ENCODE results near the gene CLCN6. TPM values are rescaled to one million over a fixed set of nuclear protein-coding genes. Genes with fewer than 3 reads are reported as not detected.
A peak's percentile ranks its signal among the peaks of the same experiment; 100 is the strongest.

CLCN6 gene
- total and polyA plus RNA-seq, 2 of the 8 experiments (the other 6 are each of a cell fraction or from before 2014, with no cell fraction given), result 15.7 to 26.0 TPM

DNA sequence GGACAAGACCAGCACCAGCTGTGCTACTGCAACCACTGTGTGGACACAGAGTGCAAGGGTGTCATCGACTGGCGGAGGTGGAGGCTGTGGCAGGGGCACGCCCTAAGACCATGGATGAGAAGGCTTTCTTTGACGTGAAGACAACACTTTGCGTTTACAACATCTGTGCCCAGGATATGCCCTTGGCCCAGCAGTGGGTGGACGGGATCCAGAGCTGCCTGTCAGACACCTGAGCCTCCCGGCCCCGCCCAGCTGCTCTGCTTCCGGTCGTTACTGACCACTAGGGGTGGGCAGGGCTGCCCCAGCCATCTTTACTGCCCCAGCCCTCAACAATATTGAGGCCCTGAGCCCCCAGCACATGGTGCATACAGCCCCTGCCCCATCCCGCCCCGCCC, 74.2 kb downstream of the CLCN6 start:
- POLR2A ChIA-PET (ENCODE audit: partially characterized antibody), result interaction anchor here (0.9 to 9.5 kb wide), 4 partner anchors 25 to 126 kb away, joined by 3 to 109 read pairs (median 4); partner anchors contain the start of gene NPPA
- no peaks in the 10 kb centered on the region for H3K79me2 ChIP-seq (ENCODE audit: control insufficient read depth in 1 of 2, insufficient read depth in 2 of 2, low read length in 2 of 2)
- no peaks in the 10 kb centered on the region for H3K23me2 ChIP-seq (ENCODE audit: low read depth, low read length)
- peaks cover 0 to 10% (median 7%) of the 10 kb centered on the region in 4 experiments; a peak in 6 of 7 replicates for H3K4me1 ChIP-seq (replicated peaks in 1 of 4; ENCODE audit: control insufficient read depth in 3 of 4, insufficient read depth in 4 of 4, low read length in 3 of 4)
- no peak overlapping the region for H3K4ac ChIP-seq (replicated peaks; ENCODE audit: insufficient read length, low read depth, low read length)
- H4K8ac ChIP-seq (ENCODE audit: extremely low read depth, insufficient read depth, low read length), result no peak overlapping the region
- no peak overlapping the region for H3K4me3 ChIP-seq (ENCODE audit: extremely low read depth in 1 of 4, insufficient read depth in 2 of 4, low read depth in 3 of 4, low read length in 4 of 4)
- CTCF ChIA-PET (ENCODE audit: partially characterized antibody), result interaction anchor here (1.0 to 6.2 kb wide), 11 partner anchors 8 to 40 kb away, joined by 3 to 46 read pairs (median 6); partner anchors contain the start of genes NPPA and NPPB
- no peak overlapping the region for H3K27ac ChIP-seq (ENCODE audit: low read depth, low read length)
- no peak for TF ChIP-seq KDM4A (IDR thresholded peaks at IDR 0.05; ENCODE audit: low read depth, low read length, severe bottlenecking)
- TF ChIP-seq SUZ12 (IDR thresholded peaks at IDR 0.05; ENCODE audit: low read length), result no peak
- peaks cover 0 to 2% of the 10 kb centered on the region in 2 experiments; a peak in 2 of 4 replicates for H3K9me3 ChIP-seq (ENCODE audit: insufficient read depth in 2 of 2, low read depth in 1 of 2, low read length in 1 of 2)
- H3K9ac ChIP-seq (replicated peaks in 1 of 4; ENCODE audit: extremely low read depth in 1 of 4, low read depth in 3 of 4, low read length in 3 of 4), result no peak overlapping the region
- no peak overlapping the region for H2BK20ac ChIP-seq (ENCODE audit: low read length)
- no peaks in the 10 kb centered on the region for H3K27me3 ChIP-seq (replicated peaks in 1 of 4; ENCODE audit: control insufficient read depth in 3 of 4, extremely low read depth in 1 of 4, insufficient read depth in 3 of 4, low read length in 3 of 4)
- no peak overlapping the region for H4K91ac ChIP-seq (replicated peaks; ENCODE audit: insufficient read length, low read length)
- peak overlapping the region; percentile 82; the same call in 1 of the 2 replicates for H2AK5ac ChIP-seq (ENCODE audit: low read depth, low read length)
- H2BK5ac ChIP-seq (ENCODE audit: low read depth, low read length), result 0 out of 2 replicates have a peak overlapping the region, but pooled peaks have one; percentile 16
- no peak overlapping the region for H4K5ac ChIP-seq (ENCODE audit: insufficient read length, low read depth, low read length)
- H2AFZ ChIP-seq (ENCODE audit: low read length), result no peak overlapping the region
- no peaks in the 10 kb centered on the region for H3K36me3 ChIP-seq (ENCODE audit: control insufficient read depth in 2 of 4, insufficient read depth in 4 of 4, low read length in 3 of 4)
- H3K4me2 ChIP-seq (ENCODE audit: insufficient read depth in 1 of 2, low read depth in 2 of 2, low read length in 2 of 2), result no peak overlapping the region
- H2BK15ac ChIP-seq (ENCODE audit: low read length), result peak overlapping the region; percentile 72; the same call in 1 of the 2 replicates
- H3K79me1 ChIP-seq (ENCODE audit: low read depth, low read length), result no peaks in the 10 kb centered on the region
- DNase-seq (ENCODE audit: low read depth in 1 of 2, low spot score in 2 of 2) (no peak), FAIRE-seq (no peak)
- no peak overlapping the region for H3K14ac ChIP-seq (ENCODE audit: insufficient read length)
- 92% methylated on average over 7 of the region's 12 CpGs; no CpG with 5 or more reads in 1 of the 2 experiments for WGBS, 2 experiments (ENCODE audit: extremely low coverage in 1 of 2, insufficient coverage in 1 of 2, insufficient read length in 1 of 2, insufficient replicate concordance in 2 of 2, low coverage in 1 of 2, low lambda C conversion rate in 2 of 2, missing lambda C conversion rate in 1 of 2)
- no peak overlapping the region for H3K23ac ChIP-seq (ENCODE audit: insufficient read length)
- no peak overlapping the region for H3K18ac ChIP-seq (ENCODE audit: extremely low read depth, low read length)
- peak overlapping the region; percentile 29; the same call in 1 of the 2 replicates for H2BK12ac ChIP-seq (ENCODE audit: low read depth, low read length)
- no peak overlapping the region for H2BK120ac ChIP-seq (replicated peaks; ENCODE audit: low read depth, low read length)
- no peak overlapping the region for H3K56ac ChIP-seq (replicated peaks; ENCODE audit: insufficient read length, low read depth, low read length)
- no peaks in the 10 kb centered on the region for H4K20me1 ChIP-seq (replicated peaks in 1 of 2; ENCODE audit: control insufficient read depth in 1 of 2, insufficient read depth in 2 of 2, low read length in 2 of 2)
